Fibroblast of villous mesenchyme (primary cell): ENCODE data around the gene FAM222A. TPM values are rescaled to one million over a fixed set of nuclear protein-coding genes. Genes with fewer than 3 reads are reported as not detected.

Experiments used
- DNase-seq: peaks from one replicate; pipeline ENCODE4 v3.0.0-alpha.2; 2010; ENCODE audit warnings: low read depth
- H3K4me3 ChIP-seq: 2 replicates; pipeline ENCODE4 v1.5.1; 2011; ENCODE audit warnings: low read depth, mild to moderate bottlenecking, low read length
- total RNA-seq: library from RNA; depleted of rRNA; stranded (reverse); fragments of >200 nt; gene quantifications from 2 replicates; pipeline ENCODE4 v1.2.3, GENCODE V29; 2012
- TF ChIP-seq, protein P1 (sequence below): IDR thresholded peaks from 2 replicates; pipeline ENCODE4 v1.5.1; 2012; ENCODE audit warnings: low read depth, mild to moderate bottlenecking, low read length; ENCODE audit not compliant: insufficient read depth

FAM222A gene
- total RNA-seq, 1 donor = 0.43 TPM

DNA sequence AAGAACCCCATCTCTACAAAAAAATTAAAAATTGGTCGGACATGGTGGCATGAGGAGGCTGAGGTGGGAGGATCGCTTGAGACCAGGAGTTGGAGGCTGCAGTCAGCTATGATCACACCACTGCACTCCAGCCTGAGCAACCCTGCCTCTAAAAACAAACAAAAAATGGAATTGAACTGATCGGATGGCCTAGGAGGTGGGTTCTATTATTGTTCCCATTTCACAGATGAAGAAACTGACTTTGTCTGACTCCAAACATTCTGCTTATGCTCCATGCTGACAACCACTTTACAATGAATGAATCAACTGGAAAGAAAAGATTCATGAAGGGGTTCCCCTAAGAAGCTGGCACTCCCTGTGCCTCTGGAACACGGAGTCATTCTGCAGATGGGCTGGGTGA, 72.2 kb downstream of the FAM222A start:
- TF ChIP-seq, protein P1, sequence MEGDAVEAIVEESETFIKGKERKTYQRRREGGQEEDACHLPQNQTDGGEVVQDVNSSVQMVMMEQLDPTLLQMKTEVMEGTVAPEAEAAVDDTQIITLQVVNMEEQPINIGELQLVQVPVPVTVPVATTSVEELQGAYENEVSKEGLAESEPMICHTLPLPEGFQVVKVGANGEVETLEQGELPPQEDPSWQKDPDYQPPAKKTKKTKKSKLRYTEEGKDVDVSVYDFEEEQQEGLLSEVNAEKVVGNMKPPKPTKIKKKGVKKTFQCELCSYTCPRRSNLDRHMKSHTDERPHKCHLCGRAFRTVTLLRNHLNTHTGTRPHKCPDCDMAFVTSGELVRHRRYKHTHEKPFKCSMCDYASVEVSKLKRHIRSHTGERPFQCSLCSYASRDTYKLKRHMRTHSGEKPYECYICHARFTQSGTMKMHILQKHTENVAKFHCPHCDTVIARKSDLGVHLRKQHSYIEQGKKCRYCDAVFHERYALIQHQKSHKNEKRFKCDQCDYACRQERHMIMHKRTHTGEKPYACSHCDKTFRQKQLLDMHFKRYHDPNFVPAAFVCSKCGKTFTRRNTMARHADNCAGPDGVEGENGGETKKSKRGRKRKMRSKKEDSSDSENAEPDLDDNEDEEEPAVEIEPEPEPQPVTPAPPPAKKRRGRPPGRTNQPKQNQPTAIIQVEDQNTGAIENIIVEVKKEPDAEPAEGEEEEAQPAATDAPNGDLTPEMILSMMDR = no peak
- no peak for DNase-seq

DNA sequence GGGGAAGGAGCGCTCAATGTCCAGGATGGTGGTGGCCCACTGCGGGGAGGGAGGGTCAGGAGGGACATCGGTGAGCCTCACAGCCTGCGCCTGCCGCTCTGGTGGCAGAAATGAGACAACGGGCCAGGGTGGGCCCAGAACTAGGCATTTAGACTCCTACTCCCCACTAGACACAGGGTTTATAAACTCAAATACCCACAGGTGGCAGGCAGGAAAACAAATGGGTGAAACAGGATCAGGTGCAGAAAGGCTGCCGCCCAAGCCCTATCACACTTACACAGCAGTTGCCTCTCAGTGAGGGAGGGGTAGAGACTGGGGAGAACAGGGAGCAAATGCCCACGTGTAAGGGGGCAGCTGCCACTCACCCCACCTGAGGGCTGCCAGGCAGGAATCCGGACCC, 73.2 kb downstream of the FAM222A start:
- TF ChIP-seq, protein P1 = no peak
- no peak for DNase-seq
- no peak overlapping the region for H3K4me3 ChIP-seq

More for the DNA sequence above, 72.2 kb downstream of the FAM222A start:
- H3K4me3 ChIP-seq = no peak overlapping the region

DNA sequence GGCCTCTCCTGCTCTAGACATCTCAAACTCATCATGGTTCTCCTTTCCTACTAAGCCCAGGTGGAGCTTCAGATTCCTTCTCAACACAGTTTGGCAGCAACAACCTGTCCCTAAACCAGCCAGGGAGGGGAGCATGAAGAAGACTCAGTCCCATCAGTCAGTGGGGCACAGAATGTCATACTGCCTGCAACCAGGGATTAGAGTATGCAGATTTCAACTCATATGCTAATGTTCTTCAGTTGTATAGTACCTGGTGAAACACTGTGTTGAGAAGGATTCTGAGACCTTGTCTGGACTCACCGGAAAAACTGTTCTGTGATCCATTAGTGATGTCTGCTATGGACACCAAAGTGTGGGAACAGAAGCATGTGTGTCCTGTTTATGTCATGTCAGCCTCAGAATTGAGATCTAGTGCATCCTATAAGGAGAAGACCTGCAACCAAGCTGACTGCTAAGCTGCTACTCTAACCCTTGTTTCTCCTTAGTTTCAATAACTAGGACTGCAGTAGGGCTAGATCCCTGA, 76.0 kb downstream of the FAM222A start:
- TF ChIP-seq, protein P1 = no peak
- no peak for DNase-seq
- no peak overlapping the region for H3K4me3 ChIP-seq

DNA sequence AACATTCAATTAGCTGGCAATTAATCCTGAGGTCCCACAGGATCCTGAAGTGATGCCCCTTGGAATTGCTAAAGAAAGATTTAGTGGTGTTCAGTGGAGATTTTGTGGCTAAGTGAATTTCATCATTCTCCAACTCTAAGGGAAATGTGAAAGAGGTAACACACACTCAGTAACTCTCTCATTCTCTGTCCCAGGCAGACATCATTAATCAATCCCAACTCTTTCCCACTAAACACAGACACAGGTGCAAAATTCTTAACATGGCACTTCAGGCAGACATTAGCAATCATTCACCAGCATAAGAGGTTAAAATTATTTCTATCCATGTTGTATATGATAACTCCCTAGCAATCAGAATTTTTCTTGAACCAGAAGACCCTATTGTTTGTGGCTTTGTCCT, 79.4 kb downstream of the FAM222A start:
- DNase-seq = no peak
- no peak overlapping the region for H3K4me3 ChIP-seq
- TF ChIP-seq, protein P1 = no peak

DNA sequence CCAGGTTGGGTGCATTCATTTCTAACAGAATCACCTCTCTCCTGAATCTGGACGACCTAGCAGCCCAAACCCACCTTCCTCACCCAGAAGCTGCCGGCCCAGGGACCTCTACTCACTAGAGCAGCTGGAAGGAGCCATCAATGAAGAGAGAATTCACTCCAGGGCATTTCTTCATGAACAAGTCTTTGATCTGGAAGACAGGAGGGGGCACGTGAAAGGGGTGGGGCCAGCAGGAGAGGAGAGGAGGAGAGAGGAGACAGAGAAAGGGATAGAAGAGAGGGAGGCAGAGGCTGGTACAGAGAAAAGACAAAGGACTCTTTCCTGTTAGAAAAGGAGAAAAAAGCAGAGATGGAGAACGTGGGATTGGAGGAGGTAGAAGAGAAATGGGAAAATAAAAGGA, 79.8 kb downstream of the FAM222A start:
- no peak for DNase-seq

DNA sequence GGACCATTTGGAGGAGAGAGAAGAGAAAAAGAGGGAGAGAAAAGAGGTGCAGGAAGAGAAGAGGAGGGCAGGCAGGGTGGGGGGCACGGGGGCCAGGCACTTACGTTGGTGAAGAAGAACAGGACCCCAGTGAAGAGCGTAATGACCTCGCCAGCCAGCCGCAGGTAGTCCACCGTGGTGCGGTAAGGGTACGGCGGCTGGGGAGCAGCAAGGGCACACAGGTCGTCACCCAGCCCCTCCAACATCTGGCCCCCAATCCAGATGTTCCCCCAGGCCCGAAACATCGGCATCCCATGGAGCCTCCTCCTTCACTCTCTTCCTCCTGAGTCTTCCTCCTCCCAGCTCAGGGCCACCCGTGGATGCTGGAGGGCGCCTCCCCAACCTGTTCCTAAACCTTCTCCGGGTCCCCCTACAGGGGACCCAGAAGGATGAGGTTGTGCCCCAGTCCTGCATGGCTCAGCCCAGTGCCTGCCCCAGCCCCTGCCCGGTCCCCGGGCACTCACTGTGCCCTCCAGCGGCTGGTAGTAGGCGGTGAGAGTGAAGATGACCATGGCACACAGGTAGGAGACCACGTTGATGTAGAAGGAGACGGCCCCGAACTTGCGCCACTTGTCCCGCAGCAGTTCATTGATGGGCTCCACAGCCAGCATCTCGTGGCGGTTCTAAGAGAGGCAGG, 80.3 kb downstream of the FAM222A start:
- H3K4me3 ChIP-seq = no peak overlapping the region
- DNase-seq = no peak
- TF ChIP-seq, protein P1 = no peak

More for the DNA sequence above, 79.8 kb downstream of the FAM222A start:
- H3K4me3 ChIP-seq = no peak overlapping the region
- TF ChIP-seq, protein P1 = no peak
